Activated gamma-delta T cell treated with anti-CD3 and anti-CD28 coated beads, Interleukin-2, amount 50 U/mL, for 16 hours (primary cell): ENCODE measurements around the gene LHX5.

Experiments used
- DNase-seq: peaks from one replicate; pipeline ENCODE4 v3.0.0-alpha.2; 2020; ENCODE audit warnings: low read depth

Gene LHX5

DNA sequence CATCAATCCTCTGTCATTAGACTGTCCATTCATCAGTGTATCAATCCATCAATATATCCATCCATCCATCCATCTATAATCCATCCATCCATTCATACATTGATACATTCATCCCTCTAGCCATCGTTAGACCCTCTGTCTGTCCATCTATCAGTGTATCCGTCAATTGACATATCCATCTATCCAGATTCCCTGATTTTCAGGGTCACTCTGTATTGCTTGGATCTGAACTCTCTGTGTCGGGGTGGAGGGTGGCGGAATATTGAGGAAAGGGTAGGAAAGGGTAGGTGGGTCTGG lies 32.4 kb downstream of the LHX5 start:
- DNase-seq = no peak

- DNase-seq = no peak
Measured at GRCh38 chr12:113438523-113439300, 33.0 kb downstream of the LHX5 start.

DNA sequence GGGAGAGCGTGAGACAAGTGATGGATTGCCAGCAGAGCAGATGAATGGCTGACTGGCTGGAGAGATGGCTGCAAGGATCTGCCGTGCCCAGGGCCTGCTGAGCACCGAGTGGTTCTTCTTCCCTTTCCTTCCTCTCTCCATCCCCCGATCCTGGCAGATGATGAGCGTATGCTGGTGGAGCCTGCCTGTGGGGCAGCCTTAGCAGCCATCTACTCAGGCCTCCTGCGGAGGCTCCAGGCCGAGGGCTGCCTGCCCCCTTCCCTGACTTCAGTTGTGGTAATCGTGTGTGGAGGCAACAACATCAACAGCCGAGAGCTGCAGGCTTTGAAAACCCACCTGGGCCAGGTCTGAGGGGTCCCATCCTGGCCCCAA lies 34.0 kb downstream of the LHX5 start:
- no peak for DNase-seq

- DNase-seq = no peak
Measured at GRCh38 chr12:113436993-113437728, 34.5 kb downstream of the LHX5 start.

GRCh38 chr12:113436586-113436985 lies 35.1 kb downstream of the LHX5 start:
- no peak for DNase-seq

DNA sequence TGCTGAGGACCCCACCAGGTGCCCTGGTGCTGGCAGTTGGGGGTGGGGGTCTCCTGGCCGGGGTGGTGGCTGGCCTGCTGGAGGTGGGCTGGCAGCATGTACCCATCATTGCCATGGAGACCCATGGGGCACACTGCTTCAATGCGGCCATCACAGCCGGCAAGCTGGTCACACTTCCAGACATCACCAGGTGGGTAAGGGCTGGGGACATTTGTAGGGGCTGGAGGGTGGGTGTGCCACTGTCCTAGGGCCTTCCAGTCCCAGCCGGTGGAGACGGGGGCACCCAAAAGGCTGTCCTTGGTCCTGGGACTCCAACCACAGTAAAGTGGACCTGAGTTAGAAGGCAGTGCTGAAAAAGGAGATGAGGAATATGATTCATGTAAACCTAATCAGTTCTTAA lies 36.3 kb downstream of the LHX5 start:
- DNase-seq = no peak

- no peak for DNase-seq
Measured at GRCh38 chr12:113432986-113433385, 38.7 kb downstream of the LHX5 start.

GRCh38 chr12:113428482-113428881 lies 43.2 kb downstream of the LHX5 start:
- DNase-seq = no peak

GRCh38 chr12:113427882-113428281 lies 43.8 kb downstream of the LHX5 start:
- no peak for DNase-seq

DNA sequence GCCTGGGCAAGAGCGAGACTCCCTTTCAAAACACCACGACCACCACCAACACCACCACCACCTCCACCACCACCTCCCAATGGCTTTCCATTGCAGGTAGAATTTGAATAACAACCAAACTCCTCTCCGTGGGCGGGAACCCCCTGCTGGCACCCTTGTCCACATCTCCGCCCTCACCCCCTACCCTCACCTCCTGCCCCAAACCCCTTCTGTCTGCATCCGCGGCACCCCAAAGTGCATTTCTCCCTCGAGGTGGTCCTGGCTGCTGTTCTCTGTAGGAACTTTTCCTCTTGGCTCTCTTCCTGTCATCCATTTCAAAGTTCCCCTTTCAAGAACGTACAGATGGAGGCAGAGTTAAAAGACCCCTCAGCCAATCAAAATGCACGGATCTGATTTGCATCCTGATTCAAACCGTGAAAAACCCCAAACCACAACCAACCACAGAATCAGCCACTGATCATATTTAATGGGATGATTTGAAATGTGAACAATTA lies 45.7 kb downstream of the LHX5 start:
- no peak for DNase-seq

GRCh38 chr12:113424915-113425823 lies 46.5 kb downstream of the LHX5 start:
- peak; percentile 17 for DNase-seq

DNA sequence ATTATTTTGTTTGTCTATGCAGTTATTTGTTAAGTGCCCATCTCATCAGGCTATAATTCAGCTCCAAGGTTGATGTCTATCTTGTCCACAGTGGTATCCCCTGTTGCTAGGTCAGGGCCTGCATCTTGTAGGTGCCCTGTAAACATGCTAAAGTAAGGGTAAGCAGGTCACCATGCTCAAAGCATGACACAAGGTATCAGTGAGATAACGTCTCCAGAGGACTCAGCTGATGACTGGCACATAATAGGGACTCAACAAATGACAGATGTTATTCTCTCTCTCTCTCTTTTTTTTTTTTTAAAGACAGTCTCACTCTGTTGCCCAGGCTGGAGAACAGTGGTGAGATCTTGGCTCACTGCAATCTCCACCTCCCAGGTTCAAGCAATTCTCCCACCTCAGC lies 47.2 kb downstream of the LHX5 start:
- no peak for DNase-seq

GRCh38 chr12:113422886-113423669 lies 48.6 kb downstream of the LHX5 start:
- no peak for DNase-seq

DNA sequence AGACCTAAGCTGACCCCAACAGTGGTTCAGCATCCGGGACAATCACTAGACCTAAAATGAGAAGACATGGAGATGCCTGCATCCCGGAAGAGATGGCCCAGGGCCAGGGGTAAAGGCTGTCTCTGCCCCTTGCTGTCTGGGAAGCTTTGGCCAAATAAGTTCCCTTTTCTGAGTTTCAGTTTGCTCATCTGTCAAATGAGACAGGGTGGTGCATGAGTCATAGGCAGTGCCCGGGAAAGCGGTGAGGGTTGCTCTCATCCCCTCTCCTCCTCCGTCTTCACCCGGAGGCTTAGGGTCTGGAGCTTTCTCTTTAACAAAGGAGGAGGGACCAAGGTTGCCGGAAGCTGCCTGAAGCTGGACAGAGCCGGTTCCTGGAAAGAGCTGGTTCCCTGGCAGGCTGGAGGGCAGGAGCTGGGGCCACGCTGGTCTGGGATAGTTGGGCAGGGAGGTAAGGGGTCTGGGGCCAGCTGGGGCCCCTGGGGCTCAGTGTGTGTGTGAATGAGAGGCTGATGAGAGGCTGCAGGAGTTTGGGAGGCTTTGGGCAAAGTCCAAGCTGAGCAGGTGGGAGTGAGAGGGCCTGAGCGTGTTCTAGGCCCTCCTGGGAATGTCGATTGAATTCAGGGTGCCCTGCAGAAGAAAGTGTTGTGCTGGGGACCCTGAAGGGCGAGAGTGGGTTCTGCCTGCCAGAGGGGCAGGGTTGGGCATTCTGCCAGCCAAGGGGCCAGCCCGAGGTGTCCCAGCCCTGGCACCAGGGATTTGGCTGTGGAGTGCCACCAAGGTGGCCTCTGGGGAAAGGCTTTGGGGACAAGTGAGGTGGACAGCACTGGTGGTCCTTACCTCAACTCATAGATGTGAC lies 49.4 kb downstream of the LHX5 start, which contains the start of gene SDSL:
SDSL (plus strand) TSS at position 351 of the 856 bp plus-strand sequence. CDS start 5,603 bp downstream, outside the sequence.
- DNase-seq = no peak

GRCh38 chr12:113420996-113421595 lies 50.6 kb downstream of the LHX5 start:
- DNase-seq = no peak

DNA sequence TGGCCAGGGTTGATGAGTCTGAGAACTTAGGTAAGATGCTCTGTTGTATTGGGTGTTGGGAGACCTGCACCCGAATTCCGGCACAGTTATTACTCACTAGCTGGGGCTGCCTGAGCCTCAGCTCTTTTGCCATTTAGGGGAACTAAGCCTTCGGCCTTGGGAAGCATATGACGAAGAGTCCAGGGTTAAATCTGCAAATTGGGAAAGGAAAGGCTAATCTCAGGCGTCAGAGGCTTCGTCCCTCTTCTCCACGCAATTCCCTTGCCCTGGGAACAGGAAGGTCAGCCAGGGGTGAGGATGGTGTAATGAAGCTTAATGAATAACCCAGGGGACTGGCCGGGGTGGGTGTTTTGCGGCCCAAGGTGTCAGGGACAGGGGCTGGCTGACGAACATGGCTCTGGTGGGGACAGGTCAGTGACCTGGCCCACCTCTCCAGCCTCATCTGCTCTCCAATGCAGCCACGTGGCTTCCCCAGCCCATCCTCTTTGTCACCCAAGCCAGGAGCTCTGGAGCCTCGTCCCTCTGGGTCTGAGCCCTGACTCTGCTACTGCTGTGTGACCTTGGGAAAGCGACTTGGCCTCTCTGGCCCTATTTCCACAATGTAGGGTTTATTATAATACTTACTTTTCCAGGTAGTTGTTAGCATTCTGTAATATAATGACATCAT lies 53.3 kb downstream of the LHX5 start:
- DNase-seq = no peak

DNA sequence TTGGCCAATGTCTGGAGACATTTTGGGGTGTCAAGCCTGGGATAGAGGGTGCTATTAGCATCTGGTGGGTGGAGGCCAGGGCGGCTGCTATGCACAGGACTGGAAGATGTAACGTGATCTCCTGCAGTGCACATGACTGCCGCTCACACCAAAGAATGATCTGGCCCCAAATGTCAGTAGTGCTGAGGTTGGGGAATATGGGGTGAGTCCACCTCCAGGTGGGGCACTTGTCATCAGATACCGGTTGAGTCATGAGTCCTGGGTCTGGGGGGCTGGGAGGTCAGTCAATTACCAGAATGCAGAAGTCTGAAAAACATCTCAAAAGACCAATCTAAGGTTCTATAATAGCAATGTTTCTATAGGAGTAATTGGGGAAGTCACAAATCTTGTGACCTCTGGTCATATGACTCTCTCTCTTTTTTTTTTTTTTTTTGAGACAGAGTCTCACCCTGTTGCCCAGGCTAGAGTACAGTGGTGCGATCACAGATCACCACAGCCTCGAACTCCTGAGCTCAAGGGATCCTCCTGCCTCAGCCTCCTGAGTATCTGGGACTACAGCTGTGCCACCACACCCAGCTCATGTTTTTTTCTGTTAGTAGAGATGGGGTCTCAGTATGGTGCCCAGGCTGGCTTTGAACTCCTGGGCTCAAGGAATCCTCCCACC lies 55.4 kb downstream of the LHX5 start:
- DNase-seq = no peak

GRCh38 chr12:113414519-113415038 lies 57.1 kb downstream of the LHX5 start:
- DNase-seq = no peak

DNA sequence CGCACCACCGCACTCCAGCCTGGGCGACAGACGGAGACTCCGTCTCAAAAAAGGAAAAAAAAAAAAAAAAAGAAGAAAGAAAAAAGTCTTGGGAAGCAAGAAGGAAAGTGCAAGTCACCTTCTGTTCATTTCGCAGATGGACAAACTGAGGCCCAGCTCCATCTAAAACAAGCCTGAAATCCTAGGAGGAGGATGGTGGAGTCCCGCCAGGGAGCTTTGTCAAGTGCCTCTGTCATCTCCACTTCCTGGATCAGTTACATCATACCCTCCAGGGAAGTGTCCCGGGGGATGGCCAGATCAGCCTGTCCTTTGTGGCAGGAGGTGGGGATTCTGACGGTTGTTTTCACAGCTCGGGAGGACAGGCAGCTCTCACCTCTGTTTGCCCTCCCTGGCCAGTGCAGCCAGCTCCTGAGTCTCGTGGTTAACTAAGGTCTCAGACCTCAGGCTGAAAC lies 58.2 kb downstream of the LHX5 start:
- no peak for DNase-seq
